Body of pancreas (tissue), 4 donors: ENCODE results near the gene ZNF154. TPM values are rescaled to one million over a fixed set of nuclear protein-coding genes. Genes with fewer than 3 reads are reported as not detected.

Experiments used
- ATAC-seq: fragments of 150-250 bp; one replicate; pipeline ENCODE4 v1.9.1; 2016
- DNase-seq, 4 donors: peaks; one replicate each; pipeline ENCODE4 v3.0.0-alpha.2; 2019
- H3K27ac ChIP-seq, 4 donors: fragments of 200-600 bp; sonication (generic); 1 replicate in 3 of 4; 2 replicates in 1 of 4; pipeline versions ENCODE4 v1.5.1 to v1.6.1; 2016 to 2019; ENCODE audit warnings: mild to moderate bottlenecking in 1 of 4, mixed read lengths in 1 of 4, moderate library complexity in 1 of 4
- H3K27me3 ChIP-seq, 2 donors: fragments of 200-600 bp; sonication (generic); one replicate each; pipeline ENCODE4 v1.6.0; 2016; ENCODE audit warnings: mild to moderate bottlenecking in 1 of 2
- H3K36me3 ChIP-seq, 2 donors: fragments of 200-600 bp; sonication (generic); replicated peaks in 1 of 2; 2 replicates each; pipeline ENCODE4 v1.5.1; 2016; ENCODE audit warnings: low read depth in 2 of 2; ENCODE audit not compliant: insufficient read depth in 1 of 2
- H3K4me1 ChIP-seq: fragments of 200-600 bp; sonication (generic); one replicate; pipeline ENCODE4 v1.6.0; 2016
- H3K4me3 ChIP-seq, 2 donors: fragments of 200-600 bp; sonication (generic); 1 replicate in 1 of 2; 2 replicates in 1 of 2; pipeline ENCODE4 v1.5.1; 2016 to 2019
- H3K9me3 ChIP-seq, 3 donors: fragments of 200-600 bp; sonication (generic); 1 replicate in 2 of 3; 2 replicates in 1 of 3; pipeline ENCODE4 v1.5.1; 2016
- CTCF ChIP-seq, 7 experiments: fragments of 450-650 bp in 4 of 7; fragments of 200-600 bp in 3 of 7; sonication (generic) in 3 of 7; IDR thresholded peaks; one replicate each; pipeline ENCODE4 v1.5.1; 2016 to 2019; ENCODE audit warnings: antibody characterized with exemption in 7 of 7
- POLR2A ChIP-seq, 3 donors: fragments of 450-650 bp; IDR thresholded peaks; one replicate each; pipeline ENCODE4 v1.6.1; 2016; ENCODE audit warnings: antibody characterized with exemption in 3 of 3, mild to moderate bottlenecking in 2 of 3
- WGBS, 2 donors: methylation state at CpG; one replicate each; pipeline ENCODE4 v1.1.5; 2017; 5-methylcytosine and 5-hydroxymethylcytosine counted together
- intact Hi-C: fragments of 100-400 bp; cut with DNase I; formaldehyde crosslinking; loops from one replicate; pipeline ENCODE4 v1.15.1; 2023
- total RNA-seq, 2 donors: library from RNA; depleted of rRNA; stranded (reverse); fragments of >200 nt; gene quantifications; one replicate each; pipeline ENCODE4 v1.1.0, GENCODE V29; 2016

Gene ZNF154
- total RNA-seq, 2 donors from 2014 or later, result 2.1 to 2.6 TPM

- Histone ChIP-seq H3K27me3 (no peaks in the 10 kb centered on the region), H3K27ac (no peak overlapping the region), H3K36me3 (no peaks in the 10 kb centered on the region), H3K4me1 (no peaks in the 10 kb centered on the region), H3K4me3 (no peak overlapping the region), H3K9me3 (peaks cover 0 to 4% (median 0%) of the 10 kb centered on the region in 3 donors)
- ATAC-seq (no peak), DNase-seq (no peak)
- TF ChIP-seq CTCF (IDR thresholded peaks at IDR 0.05), result no peak
- no peak for TF ChIP-seq POLR2A (IDR thresholded peaks at IDR 0.05)
- 61 to 70% methylated on average over 4 of the region's 4 CpGs for WGBS, 2 donors
- intact Hi-C loops, result no loop called here
Measured at GRCh38 chr19:57672466-57672865, 36.5 kb downstream of the ZNF154 start.

- ATAC-seq (no peak), DNase-seq (no peak)
- no peaks in the 10 kb centered on the region for H3K4me1 ChIP-seq
- intact Hi-C loops, result no loop called here
- H3K27me3 ChIP-seq, result no peaks in the 10 kb centered on the region
- peaks cover 0 to 4% (median 0%) of the 10 kb centered on the region in 3 donors for H3K9me3 ChIP-seq
- no peaks in the 10 kb centered on the region for H3K36me3 ChIP-seq
- H3K4me3 ChIP-seq, result no peak overlapping the region
- H3K27ac ChIP-seq, result no peak overlapping the region
- TF ChIP-seq POLR2A (IDR thresholded peaks at IDR 0.05), result no peak
- no peak for TF ChIP-seq CTCF (IDR thresholded peaks at IDR 0.05)
- WGBS, 2 donors, result 45 to 58% methylated on average over 7 of the region's 7 CpGs
Measured at GRCh38 chr19:57671124-57671895, 37.7 kb downstream of the ZNF154 start.

- Histone ChIP-seq H3K9me3 (no peaks in the 10 kb centered on the region), H3K27me3 (peaks cover 0 to 7% of the 10 kb centered on the region in 2 donors), H3K27ac (no peak within 1 kb of the TSS), H3K4me1 (peaks cover 10% of the 10 kb centered on the region), H3K36me3 (no peaks in the 10 kb centered on the region), H3K4me3 (no peak within 1 kb of the TSS)
- WGBS, 2 donors, result 73 to 81% methylated on average over 2 of the region's 2 CpGs
- ATAC-seq, result no peak
- TF ChIP-seq POLR2A (IDR thresholded peaks at IDR 0.05) (no peak), CTCF (IDR thresholded peaks at IDR 0.05) (no peak)
- no peak for DNase-seq
- intact Hi-C loops, result no loop called here
Measured at GRCh38 chr19:57668635-57669034, 40.4 kb downstream of the ZNF154 start, which contains the start of gene ZSCAN4. TSS of gene ZSCAN4 (plus strand) at chr19:57668935. CDS start at chr19:57676146, 7,211 bp downstream.

- Histone ChIP-seq H3K9me3 (no peaks in the 10 kb centered on the region), H3K27ac (no peak overlapping the region), H3K36me3 (no peaks in the 10 kb centered on the region), H3K4me1 (peaks cover 10% of the 10 kb centered on the region), H3K4me3 (no peak overlapping the region), H3K27me3 (peaks cover 0 to 7% of the 10 kb centered on the region in 2 donors)
- TF ChIP-seq POLR2A (IDR thresholded peaks at IDR 0.05) (no peak), CTCF (IDR thresholded peaks at IDR 0.05) (no peak)
- 89 to 90% methylated on average over 1 of the region's 1 CpG for WGBS, 2 donors
- intact Hi-C loops, result no loop called here
- ATAC-seq (no peak), DNase-seq (no peak)
Measured at GRCh38 chr19:57667228-57667627, 41.8 kb downstream of the ZNF154 start.
